Left ventricle myocardium inferior (tissue), 1 donor: ENCODE data around the gene CTXN1. TPM values are rescaled to one million over a fixed set of nuclear protein-coding genes. Genes with fewer than 3 reads are reported as not detected.
A peak's percentile ranks its signal among the peaks of the same experiment; 100 is the strongest.

Source experiments
- DNase-seq: peaks from one replicate; pipeline ENCODE4 v3.0.0-alpha.2; 2020
- H3K27ac ChIP-seq: fragments of 200-600 bp; replicated peaks from 2 replicates; pipeline ENCODE4 v1.8.0; 2021
- H3K27me3 ChIP-seq: fragments of 200-600 bp; 2 replicates; pipeline ENCODE4 v1.8.0; 2021; ENCODE audit warnings: low read depth
- H3K36me3 ChIP-seq: fragments of 200-600 bp; 2 replicates; pipeline ENCODE4 v1.8.0; 2021
- H3K4me1 ChIP-seq: fragments of 200-600 bp; 2 replicates; pipeline ENCODE4 v1.8.0; 2021
- H3K4me3 ChIP-seq: fragments of 200-600 bp; 2 replicates; pipeline ENCODE4 v1.8.0; 2021; ENCODE audit warnings: mild to moderate bottlenecking, moderate library complexity
- H3K9me3 ChIP-seq: fragments of 200-600 bp; replicated peaks from 2 replicates; pipeline ENCODE4 v1.8.0; 2021
- CTCF ChIP-seq: fragments of 200-600 bp; IDR thresholded peaks from 2 replicates; pipeline ENCODE4 v1.8.0; 2021; ENCODE audit warnings: antibody characterized with exemption, mild to moderate bottlenecking, borderline replicate concordance
- intact Hi-C: fragments of 100-400 bp; cut with micrococcal nuclease; formaldehyde crosslinking; loops from one replicate; pipeline ENCODE4 v1.11.0; 2022
- total RNA-seq: library from RNA; stranded (reverse); fragmentation: NEBNext Ultra II Directional; extraction: Animal tissue kit (Norgen Biotek cat#: 25700); gene quantifications from one replicate; pipeline ENCODE4 v1.2.1, GENCODE V29; 2021
- donor health status: DM: no; HTN: yes; CAD: no; lungs with severe emphysema.

CTXN1 gene
- total RNA-seq, 1 donor from 2014 or later = 0.22 TPM

- no peaks in the 10 kb centered on the region for H3K36me3 ChIP-seq
- H3K4me1 ChIP-seq = peaks cover 30% of the 10 kb centered on the region
- no peak overlapping the region for H3K27ac ChIP-seq
- peak overlapping the region; percentile 59 for H3K4me3 ChIP-seq
- H3K27me3 ChIP-seq = peaks cover 51% of the 10 kb centered on the region
- no peaks in the 10 kb centered on the region for H3K9me3 ChIP-seq
- no peak for TF ChIP-seq CTCF
- intact Hi-C loops = no loop called here
- no peak for DNase-seq
Measured at GRCh38 chr19:7874897-7875273, 51.0 kb downstream of the CTXN1 start.

Other genes starting within 250 kb of the CTXN1 start
- 0.60 TPM for gene MCEMP1, start 249.0 kb downstream of the CTXN1 start, total RNA-seq
- gene TRAPPC5, start 245.3 kb downstream of the CTXN1 start, total RNA-seq = 116 TPM
- 0.30 TPM for gene FCER2, start 224.0 kb downstream of the CTXN1 start, total RNA-seq
- gene CLEC4G, start 194.0 kb downstream of the CTXN1 start, total RNA-seq = 0.71 TPM
- 7.0 TPM for gene CD209, start 178.6 kb downstream of the CTXN1 start, total RNA-seq
- gene CLEC4M, start 162.9 kb downstream of the CTXN1 start, total RNA-seq = not detected
- 22.9 TPM for gene EVI5L, start 95.9 kb downstream of the CTXN1 start, total RNA-seq
- gene PRR36, start 51.7 kb downstream of the CTXN1 start, total RNA-seq = not detected
- 0.44 TPM for gene LRRC8E, start 37.6 kb downstream of the CTXN1 start, total RNA-seq
- gene MAP2K7, start 22.3 kb downstream of the CTXN1 start, total RNA-seq = 24.2 TPM
- gene TGFBR3L, start 11.3 kb downstream of the CTXN1 start, total RNA-seq = 8.2 TPM
- gene SNAPC2, start 5.8 kb downstream of the CTXN1 start, total RNA-seq = 9.8 TPM
- 89.1 TPM for gene TIMM44, start 17.5 kb upstream of the CTXN1 start, total RNA-seq
- gene ELAVL1, start 79.5 kb upstream of the CTXN1 start, total RNA-seq = 50.5 TPM
- not detected for gene CCL25, start 126.6 kb upstream of the CTXN1 start, total RNA-seq
- not detected for gene FBN3, start 223.5 kb upstream of the CTXN1 start, total RNA-seq